Aortic smooth muscle cell (primary cell): ENCODE results near the gene BEND6. TPM values are rescaled to one million over a fixed set of nuclear protein-coding genes. Genes with fewer than 3 reads are reported as not detected.

Experiments used
- total RNA-seq: library from RNA; depleted of rRNA; stranded (reverse); fragments of >200 nt; gene quantifications from 2 replicates; pipeline ENCODE4 v1.2.3, GENCODE V29; 2014

BEND6 gene, protein sequence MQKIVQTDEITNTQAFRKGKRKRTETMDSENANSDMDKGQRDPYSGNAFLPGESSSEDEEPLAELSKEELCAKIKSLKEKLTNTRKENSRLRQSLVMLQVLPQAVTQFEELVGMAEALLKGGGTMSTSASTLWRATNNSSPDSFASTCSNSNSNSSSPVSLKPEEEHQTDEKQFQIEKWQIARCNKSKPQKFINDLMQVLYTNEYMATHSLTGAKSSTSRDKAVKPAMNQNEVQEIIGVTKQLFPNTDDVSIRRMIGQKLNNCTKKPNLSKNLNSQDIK
- total RNA-seq = 11.8 and 14.5 TPM in 2 replicates

DNA sequence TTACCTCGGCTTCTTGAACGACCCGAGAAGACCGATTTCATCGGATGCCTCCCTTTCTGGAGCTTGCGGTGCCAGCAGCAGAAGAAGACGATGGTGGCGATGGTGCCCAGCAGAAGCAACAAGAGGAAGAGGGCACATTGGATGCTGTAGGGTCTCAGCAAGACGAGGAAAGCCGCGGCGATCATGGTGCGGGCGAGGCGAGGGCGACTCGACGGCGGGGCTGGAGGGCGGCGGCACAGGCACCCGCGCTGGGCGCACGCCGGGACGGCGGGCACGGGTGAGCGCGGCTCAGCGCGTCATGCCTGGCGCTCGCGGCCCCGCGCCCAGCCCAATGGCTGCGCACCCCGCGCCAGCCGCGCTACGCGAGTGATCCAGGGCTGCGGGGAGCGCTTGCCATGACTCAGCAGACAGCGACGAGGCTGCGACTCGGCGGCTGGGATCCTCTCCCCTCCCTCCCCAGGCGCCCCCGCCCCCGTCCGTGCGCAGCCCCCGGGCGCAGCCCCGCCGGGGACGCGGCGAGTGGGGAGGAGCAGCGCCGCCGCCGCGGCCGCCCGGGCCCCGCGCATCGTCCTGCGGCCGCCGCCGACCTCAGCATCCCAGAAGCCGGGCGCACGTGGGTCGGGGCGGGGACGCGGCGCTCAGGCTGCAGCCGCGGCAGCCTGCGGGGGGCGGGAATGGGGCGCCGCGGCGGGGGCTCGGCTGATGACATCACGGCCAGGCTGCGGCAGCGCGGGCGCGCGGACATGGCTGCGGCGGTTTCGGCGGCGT, at the start of gene BEND6:
Gene BEND6, plus strand, starts transcription at position 705 of the 768 bp plus-strand sequence. CDS start 26,704 bp downstream, outside the sequence.

DNA sequence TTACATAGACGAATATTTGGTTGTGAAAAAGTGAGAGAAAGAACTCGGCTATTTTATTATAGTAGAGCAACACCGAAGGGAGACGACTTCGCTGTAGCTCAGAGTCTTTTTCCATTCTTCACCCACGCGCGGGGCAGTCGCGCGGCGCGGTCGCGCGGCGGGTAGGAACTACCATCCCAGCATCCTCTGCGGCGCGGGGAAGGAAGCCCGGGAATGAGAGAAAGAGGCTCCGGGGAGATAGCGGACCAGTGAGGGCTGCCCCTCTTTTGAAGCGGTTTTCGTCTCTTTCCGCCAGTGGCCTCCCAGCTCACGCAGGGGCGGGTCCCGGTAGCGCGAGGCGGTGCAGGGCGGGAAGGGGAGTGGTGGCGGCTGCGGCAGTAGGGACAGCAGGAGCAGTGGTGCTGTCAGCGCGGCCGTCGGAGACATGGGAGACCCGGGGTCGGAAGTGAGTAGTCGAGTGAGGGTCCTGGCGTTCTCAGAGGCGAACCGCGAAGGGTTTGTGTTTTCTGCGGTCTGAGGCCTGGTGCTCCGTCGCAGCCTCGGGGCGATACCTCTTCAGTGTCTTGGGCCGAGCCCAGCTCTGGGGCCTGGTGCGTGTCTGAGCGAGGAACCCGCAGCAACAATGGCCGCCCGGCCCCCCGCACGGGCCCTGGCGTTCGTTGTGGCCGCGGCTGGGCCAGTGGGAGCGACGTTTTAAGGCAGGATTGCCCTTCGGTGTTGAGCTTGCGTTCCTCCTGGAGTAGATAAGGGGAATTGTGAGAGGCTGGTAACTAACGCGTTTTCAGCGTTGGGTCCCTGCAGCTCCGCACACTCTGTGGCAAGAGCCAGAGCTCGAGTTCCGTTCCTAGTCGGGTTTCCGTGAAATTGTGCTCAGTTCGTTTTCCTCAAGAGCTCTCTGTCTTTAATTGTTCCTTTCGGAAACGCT, 91.7 kb downstream of the BEND6 start, which contains the start of gene KIAA1586:
Gene KIAA1586, plus strand, starts transcription at position 362 of the 925 bp plus-strand sequence. Its CDS starts 63 bp downstream, at position 425.

Other genes with a start within 250 kb of the BEND6 start
- gene KIAA1586, start 91.6 kb downstream of the BEND6 start, total RNA-seq = 12.8 and 13.7 TPM in 2 replicates
- gene ZNF451, start 135.1 kb downstream of the BEND6 start, total RNA-seq = 60.1 and 61.3 TPM in 2 replicates
- 9.6 and 10.0 TPM in 2 replicates for gene BAG2, start 217.2 kb downstream of the BEND6 start, total RNA-seq